ENCODE results near the gene SYNE1. TPM values are rescaled to one million over a fixed set of nuclear protein-coding genes. Genes with fewer than 3 reads are reported as not detected.

The SYNE1 gene
- total RNA-seq, 1 donor from 2014 or later, result 24.9 TPM

DNA sequence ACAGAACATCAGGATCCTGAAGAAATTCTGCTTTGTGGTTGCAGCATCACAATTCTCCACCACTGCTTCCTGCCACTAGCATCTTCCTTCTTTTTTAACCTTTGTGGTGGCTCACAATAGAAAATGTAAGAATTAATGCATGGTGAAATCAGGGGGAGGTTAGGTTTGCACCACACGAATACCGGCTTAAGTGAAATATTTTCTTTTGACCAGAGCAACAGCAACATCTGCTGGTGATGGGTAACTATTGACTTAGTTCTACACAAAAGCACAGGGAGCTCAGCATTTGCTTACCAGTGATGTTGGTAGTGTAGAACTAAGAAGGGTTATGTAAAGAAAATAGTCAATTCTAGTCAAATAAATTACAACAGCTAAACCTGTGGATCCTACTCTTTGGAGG, 280.5 kb downstream of the SYNE1 start:
- Mint-ChIP-seq H3K4me3 (no peak overlapping the region), H3K36me3 (ENCODE audit: low read depth) (peaks cover 4% of the 10 kb centered on the region), H3K27ac (ENCODE audit: unreplicated experiment) (no peak overlapping the region), H3K27me3 (ENCODE audit: low read depth) (no peaks in the 10 kb centered on the region), H3K4me1 (no peaks in the 10 kb centered on the region), H3K9me3 (no peaks in the 10 kb centered on the region)
- DNase-seq (ENCODE audit: low read depth, low spot score), result no peak
- TF ChIP-seq, protein P1, sequence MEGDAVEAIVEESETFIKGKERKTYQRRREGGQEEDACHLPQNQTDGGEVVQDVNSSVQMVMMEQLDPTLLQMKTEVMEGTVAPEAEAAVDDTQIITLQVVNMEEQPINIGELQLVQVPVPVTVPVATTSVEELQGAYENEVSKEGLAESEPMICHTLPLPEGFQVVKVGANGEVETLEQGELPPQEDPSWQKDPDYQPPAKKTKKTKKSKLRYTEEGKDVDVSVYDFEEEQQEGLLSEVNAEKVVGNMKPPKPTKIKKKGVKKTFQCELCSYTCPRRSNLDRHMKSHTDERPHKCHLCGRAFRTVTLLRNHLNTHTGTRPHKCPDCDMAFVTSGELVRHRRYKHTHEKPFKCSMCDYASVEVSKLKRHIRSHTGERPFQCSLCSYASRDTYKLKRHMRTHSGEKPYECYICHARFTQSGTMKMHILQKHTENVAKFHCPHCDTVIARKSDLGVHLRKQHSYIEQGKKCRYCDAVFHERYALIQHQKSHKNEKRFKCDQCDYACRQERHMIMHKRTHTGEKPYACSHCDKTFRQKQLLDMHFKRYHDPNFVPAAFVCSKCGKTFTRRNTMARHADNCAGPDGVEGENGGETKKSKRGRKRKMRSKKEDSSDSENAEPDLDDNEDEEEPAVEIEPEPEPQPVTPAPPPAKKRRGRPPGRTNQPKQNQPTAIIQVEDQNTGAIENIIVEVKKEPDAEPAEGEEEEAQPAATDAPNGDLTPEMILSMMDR (conservative IDR thresholded peaks at IDR 0.05), result peak; percentile 58

DNA sequence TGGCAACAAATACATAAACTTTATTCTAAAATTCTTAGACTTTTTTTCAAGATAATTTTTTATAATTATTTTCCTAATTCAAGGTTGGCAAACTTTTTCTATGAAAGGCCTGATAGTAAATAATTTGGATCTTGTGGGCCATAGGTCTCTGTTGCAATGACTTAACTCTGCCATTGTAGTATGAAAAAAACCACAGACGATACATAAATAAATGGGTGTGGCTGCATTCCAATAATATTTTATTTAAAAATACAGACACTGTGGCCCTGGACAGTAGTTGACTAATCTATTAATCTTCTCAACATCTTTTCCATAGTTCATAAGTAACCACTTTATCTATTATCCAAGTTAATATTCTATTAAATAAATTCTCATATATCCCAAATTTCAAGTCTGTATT, 281.1 kb downstream of the SYNE1 start:
- Mint-ChIP-seq H3K36me3 (ENCODE audit: low read depth) (peaks cover 4% of the 10 kb centered on the region), H3K4me3 (no peak overlapping the region), H3K27ac (ENCODE audit: unreplicated experiment) (no peak overlapping the region), H3K4me1 (no peaks in the 10 kb centered on the region), H3K27me3 (ENCODE audit: low read depth) (no peaks in the 10 kb centered on the region), H3K9me3 (no peaks in the 10 kb centered on the region)
- TF ChIP-seq, protein P1 (conservative IDR thresholded peaks at IDR 0.05), result no peak
- no peak for DNase-seq (ENCODE audit: low read depth, low spot score)

DNA sequence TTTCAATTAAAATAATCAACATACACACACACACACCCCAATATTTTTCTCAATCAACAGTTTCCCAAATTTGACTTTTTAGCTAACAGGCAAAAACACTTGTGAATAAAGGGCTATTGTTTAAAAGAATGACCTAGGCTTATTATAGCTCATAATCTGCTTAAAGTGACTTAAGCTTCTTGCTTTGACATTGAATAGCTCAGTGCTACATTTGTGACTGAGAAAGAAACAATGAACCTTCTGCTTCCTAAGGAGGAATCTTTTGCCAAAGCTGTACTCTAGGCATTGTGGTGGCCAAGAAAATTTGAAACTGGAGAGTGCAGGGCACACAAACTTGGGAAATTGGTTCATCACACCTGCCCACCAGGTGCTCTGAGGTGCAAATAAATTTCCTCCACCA, 282.0 kb downstream of the SYNE1 start:
- no peak for DNase-seq (ENCODE audit: low read depth, low spot score)
- Mint-ChIP-seq H3K27ac (ENCODE audit: unreplicated experiment) (no peak overlapping the region), H3K27me3 (ENCODE audit: low read depth) (no peaks in the 10 kb centered on the region), H3K36me3 (ENCODE audit: low read depth) (peaks cover 4% of the 10 kb centered on the region), H3K4me1 (no peaks in the 10 kb centered on the region), H3K9me3 (no peaks in the 10 kb centered on the region), H3K4me3 (no peak overlapping the region)
- TF ChIP-seq, protein P1 (conservative IDR thresholded peaks at IDR 0.05), result no peak

DNA sequence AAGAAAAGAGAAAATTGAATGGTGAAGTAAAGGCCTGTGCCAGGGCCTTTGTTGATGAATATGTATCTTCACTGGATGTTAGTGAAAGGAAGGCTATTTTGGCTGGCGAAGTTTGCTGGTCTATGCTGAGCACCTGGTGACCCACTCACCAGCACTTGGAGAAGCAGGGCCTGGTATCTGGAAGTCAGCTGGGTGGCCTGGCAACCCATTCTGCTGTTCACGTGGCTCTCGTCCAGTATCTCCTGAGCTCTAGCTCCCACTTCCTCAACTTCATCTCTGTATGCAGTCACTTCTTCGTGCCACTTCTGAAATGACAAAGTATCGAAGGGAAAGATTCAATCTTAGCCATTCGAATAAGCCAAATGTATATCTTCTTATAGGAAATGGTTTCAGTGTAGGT, 283.7 kb downstream of the SYNE1 start:
- no peaks in the 10 kb centered on the region for H3K4me1 Mint-ChIP-seq
- H3K27ac Mint-ChIP-seq (ENCODE audit: unreplicated experiment), result no peak overlapping the region
- no peak for DNase-seq (ENCODE audit: low read depth, low spot score)
- no peaks in the 10 kb centered on the region for H3K9me3 Mint-ChIP-seq
- H3K36me3 Mint-ChIP-seq (ENCODE audit: low read depth), result peaks cover 4% of the 10 kb centered on the region
- no peaks in the 10 kb centered on the region for H3K27me3 Mint-ChIP-seq (ENCODE audit: low read depth)
- TF ChIP-seq, protein P1 (conservative IDR thresholded peaks at IDR 0.05), result no peak
- no peak overlapping the region for H3K4me3 Mint-ChIP-seq

DNA sequence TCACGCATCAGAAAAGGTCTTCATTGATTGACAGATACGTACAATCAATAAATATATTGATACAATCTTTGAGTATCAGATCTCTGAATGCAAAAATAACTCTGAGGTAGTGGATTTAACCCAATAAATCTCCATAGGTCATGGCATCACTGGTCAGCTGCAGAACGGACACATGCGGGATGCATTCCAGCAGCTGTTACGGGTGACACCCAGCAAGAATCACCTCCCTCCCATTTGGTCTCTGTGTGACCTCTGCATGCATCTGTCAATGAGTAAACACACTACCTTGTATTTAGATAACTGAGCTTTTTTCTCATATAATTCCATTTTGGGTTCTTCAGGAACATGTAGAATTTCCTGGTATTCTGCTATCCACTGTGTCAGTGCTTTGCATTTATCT, 285.4 kb downstream of the SYNE1 start:
- TF ChIP-seq, protein P1 (conservative IDR thresholded peaks at IDR 0.05), result no peak
- Mint-ChIP-seq H3K27ac (ENCODE audit: unreplicated experiment) (no peak overlapping the region), H3K36me3 (ENCODE audit: low read depth) (peaks cover 4% of the 10 kb centered on the region), H3K9me3 (peaks cover 2% of the 10 kb centered on the region), H3K27me3 (ENCODE audit: low read depth) (no peaks in the 10 kb centered on the region), H3K4me3 (no peak overlapping the region), H3K4me1 (no peaks in the 10 kb centered on the region)
- DNase-seq (ENCODE audit: low read depth, low spot score), result no peak

DNA sequence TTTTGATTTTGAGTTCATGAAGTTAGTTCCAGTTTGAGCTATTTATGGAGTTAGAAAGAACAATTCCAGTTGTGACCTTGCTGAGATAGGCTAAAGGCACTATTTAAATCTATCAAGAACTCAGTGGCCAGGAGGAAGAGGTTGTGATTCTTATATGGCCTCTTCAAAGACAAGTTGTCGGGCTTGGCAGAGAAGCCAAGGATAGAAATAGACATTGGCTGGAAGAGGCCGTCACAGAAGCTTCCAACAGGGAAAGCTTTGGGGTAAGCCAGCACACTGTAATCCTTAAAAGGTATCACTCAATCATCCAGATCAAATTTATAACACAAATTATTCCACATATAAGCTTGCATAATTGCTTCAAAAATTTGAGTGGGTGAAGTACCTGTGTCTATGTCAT, 286.1 kb downstream of the SYNE1 start:
- H3K27me3 Mint-ChIP-seq (ENCODE audit: low read depth), result no peaks in the 10 kb centered on the region
- H3K9me3 Mint-ChIP-seq, result peaks cover 2% of the 10 kb centered on the region
- DNase-seq (ENCODE audit: low read depth, low spot score), result no peak
- H3K36me3 Mint-ChIP-seq (ENCODE audit: low read depth), result peaks cover 4% of the 10 kb centered on the region
- TF ChIP-seq, protein P1 (conservative IDR thresholded peaks at IDR 0.05), result no peak
- no peak overlapping the region for H3K27ac Mint-ChIP-seq (ENCODE audit: unreplicated experiment)
- no peak overlapping the region for H3K4me3 Mint-ChIP-seq
- no peaks in the 10 kb centered on the region for H3K4me1 Mint-ChIP-seq

Measured in neural crest cell (in vitro differentiated cells).